GM12878 (cell line): ENCODE results near the gene RNU1-2.

Source experiments
- CHD2 ChIP-seq: IDR thresholded peaks from 2 replicates; pipeline ENCODE4 v1.6.1; 2011; ENCODE audit warnings: low read depth, low read length, improper control_type of control experiment, borderline replicate concordance
- KDM1A ChIP-seq: fragments of 200-600 bp; sonication (generic); IDR thresholded peaks from 2 replicates; pipeline ENCODE4 v1.6.1; 2016; ENCODE audit warnings: borderline replicate concordance

GRCh38 chr1:16906873-16907272 is 11.1 kb downstream of the RNU1-2 start:
- TF ChIP-seq KDM1A (no peak), CHD2 (no peak)
